ENCODE data around the gene KRTAP2-2.

GRCh38 chr17:41018541-41018940, 36.5 kb downstream of the KRTAP2-2 start:
- no peak for TF ChIP-seq CTCF (IDR thresholded peaks at IDR 0.05)
- no peak for TF ChIP-seq EP300 (IDR thresholded peaks at IDR 0.05)
- no peak for TF ChIP-seq E2F6 (IDR thresholded peaks at IDR 0.05; ENCODE audit: borderline replicate concordance, low read depth)
- TF ChIP-seq CBX8 (IDR thresholded peaks at IDR 0.05), result no peak
- TF ChIP-seq USF2 (IDR thresholded peaks at IDR 0.05), result no peak
- TF ChIP-seq SREBF2 (IDR thresholded peaks at IDR 0.05), result no peak
- TF ChIP-seq POLR2A (IDR thresholded peaks at IDR 0.05; ENCODE audit: low read length), result no peak
- TF ChIP-seq KDM1A (IDR thresholded peaks at IDR 0.05; ENCODE audit: low read depth), result no peak
- no peak for TF ChIP-seq MAZ (IDR thresholded peaks at IDR 0.05; ENCODE audit: borderline replicate concordance, low read depth, low read length)
- no peak for TF ChIP-seq MAFK (IDR thresholded peaks at IDR 0.05; ENCODE audit: partially characterized antibody)
- no peak for TF ChIP-seq RAD21 (conservative IDR thresholded peaks at IDR 0.05 in 1 of 2, IDR thresholded peaks at IDR 0.05 in 1 of 2)
- no peak for TF ChIP-seq CEBPB (IDR thresholded peaks at IDR 0.05)
